RWPE2 (cell line): ENCODE data around the gene ATG9A.

ENCODE experiments used
- ATAC-seq: fragments of 200-7000 bp; cut with Tn5 transposase; 3 replicates; pipeline ENCODE4 v1.9.1; 2021; ENCODE audit warnings: low read depth
- DNase-seq: peaks from one replicate; pipeline ENCODE4 v3.0.0-alpha.2; 2020; ENCODE audit warnings: low spot score
- H3K27ac ChIP-seq: fragments of 450-650 bp; 2 replicates; pipeline ENCODE4 v1.5.1; 2017; ENCODE audit warnings: mild to moderate bottlenecking; ENCODE audit not compliant: poor library complexity, severe bottlenecking
- H3K27me3 ChIP-seq: fragments of 250-450 bp; sonication (Bioruptor Pico); 2 replicates; pipeline ENCODE4 v1.5.1; 2021; ENCODE audit warnings: mild to moderate bottlenecking, moderate library complexity; ENCODE audit not compliant: insufficient read depth, poor library complexity, severe bottlenecking
- H3K36me3 ChIP-seq: fragments of 250-450 bp; sonication (Bioruptor Pico); 2 replicates; pipeline ENCODE4 v1.5.1; 2020; ENCODE audit warnings: low read depth, mild to moderate bottlenecking, moderate library complexity
- H3K4me1 ChIP-seq: fragments of 250-450 bp; sonication (Bioruptor Pico); 2 replicates; pipeline ENCODE4 v1.5.1; 2021; ENCODE audit warnings: mild to moderate bottlenecking, moderate library complexity; ENCODE audit not compliant: insufficient read depth, poor library complexity, severe bottlenecking
- H3K4me3 ChIP-seq: fragments of 250-450 bp; sonication (Bioruptor Pico); 2 replicates; pipeline ENCODE4 v1.5.1; 2021; ENCODE audit warnings: mild to moderate bottlenecking, moderate library complexity; ENCODE audit not compliant: severe bottlenecking
- H3K9me3 ChIP-seq: fragments of 250-450 bp; sonication (Bioruptor Pico); 2 replicates; pipeline ENCODE4 v1.5.1; 2021; ENCODE audit warnings: mild to moderate bottlenecking, moderate library complexity; ENCODE audit not compliant: severe bottlenecking
- CTCF ChIP-seq: fragments of 450-650 bp; IDR thresholded peaks from one replicate; pipeline ENCODE4 v1.5.1; 2017; ENCODE audit warnings: mild to moderate bottlenecking, moderate library complexity; ENCODE audit not compliant: poor library complexity, severe bottlenecking

ATG9A gene

GRCh38 chr2:219229305-219230058 lies at the start of gene ATG9A, which contains the start of gene ANKZF1:
TSS of gene ATG9A (minus strand) at chr2:219229636. CDS start at chr2:219228024, 1,612 bp downstream.
TSS of gene ANKZF1 (plus strand) at chr2:219229806. CDS start at chr2:219230258, 452 bp downstream.
- Histone ChIP-seq H3K36me3 (peaks cover 72% of the 10 kb centered on the region), H3K27ac (peak within 1 kb of the TSS; percentile 82), H3K4me1 (peaks cover 7% of the 10 kb centered on the region), H3K4me3 (peak within 1 kb of the TSS; percentile 68), H3K9me3 (no peaks in the 10 kb centered on the region), H3K27me3 (no peaks in the 10 kb centered on the region)
- DNase-seq (peak; percentile 99), ATAC-seq (peak; percentile 97)
- no peak for TF ChIP-seq CTCF

- no peak for DNase-seq
- Histone ChIP-seq H3K27me3 (no peaks in the 10 kb centered on the region), H3K4me1 (peaks cover 40% of the 10 kb centered on the region), H3K4me3 (peak overlapping the region; percentile 53), H3K36me3 (peaks cover 22% of the 10 kb centered on the region), H3K27ac (peak overlapping the region; percentile 100), H3K9me3 (no peaks in the 10 kb centered on the region)
- TF ChIP-seq CTCF = no peak
- ATAC-seq = no peak
Observed at GRCh38 chr2:219278655-219279150, 49.3 kb upstream of the ATG9A start.

GRCh38 chr2:219277703-219278654 lies 48.5 kb upstream of the ATG9A start:
- Histone ChIP-seq H3K36me3 (peaks cover 22% of the 10 kb centered on the region), H3K27ac (peak overlapping the region; percentile 100), H3K4me1 (peaks cover 47% of the 10 kb centered on the region), H3K27me3 (no peaks in the 10 kb centered on the region), H3K9me3 (no peaks in the 10 kb centered on the region), H3K4me3 (no peak overlapping the region)
- DNase-seq (no peak), ATAC-seq (peak; percentile 5; the same call in 1 of the 3 replicates)
- TF ChIP-seq CTCF = peak; percentile 97

- H3K4me3 ChIP-seq = no peak overlapping the region
- no peaks in the 10 kb centered on the region for H3K27me3 ChIP-seq
- peak; percentile 48 for ATAC-seq
- H3K36me3 ChIP-seq = no peaks in the 10 kb centered on the region
- peak; percentile 8 for TF ChIP-seq CTCF
- H3K27ac ChIP-seq = peak overlapping the region; percentile 100
- DNase-seq = no peak
- no peaks in the 10 kb centered on the region for H3K9me3 ChIP-seq
- peaks cover 53% of the 10 kb centered on the region for H3K4me1 ChIP-seq
Observed at GRCh38 chr2:219274361-219274921, 45.0 kb upstream of the ATG9A start.
